Hippocampal formation (tissue), 2 donors: ENCODE results near the gene THEMIS.
"Not testable (repeated sequence)": the region's sequence is repeated elsewhere in the genome, so short reads cannot be mapped to it uniquely, and the experiment has no call there.

Experiments
- DNase-seq, 2 donors: peaks; one replicate each; lab custom pipeline; 2025; lab: John Stamatoyannopoulos, UW

Gene THEMIS

GRCh38 chr6:127796713-127797112, 104.1 kb downstream of the THEMIS start:
- DNase-seq, result no peak

GRCh38 chr6:127794405-127794804, 106.5 kb downstream of the THEMIS start:
- no peak for DNase-seq

- no peak for DNase-seq
These were observed 107.5 kb downstream of the THEMIS start for GRCh38 chr6:127793396-127793795.

GRCh38 chr6:127792616-127793015, 108.2 kb downstream of the THEMIS start:
- no peak for DNase-seq

GRCh38 chr6:127791779-127792528, 108.9 kb downstream of the THEMIS start:
- DNase-seq, result no peak

- DNase-seq, result no peak
These were observed 110.3 kb downstream of the THEMIS start for GRCh38 chr6:127790571-127790970.

- no peak for DNase-seq
These were observed 114.7 kb downstream of the THEMIS start for GRCh38 chr6:127786109-127786508.

- no peak for DNase-seq
These were observed 116.4 kb downstream of the THEMIS start for GRCh38 chr6:127784468-127784867.

- DNase-seq, result not testable (repeated sequence)
These were observed 119.1 kb downstream of the THEMIS start for GRCh38 chr6:127781636-127782272.

GRCh38 chr6:127776320-127776719, 124.5 kb downstream of the THEMIS start:
- no peak for DNase-seq

GRCh38 chr6:127775371-127775770, 125.5 kb downstream of the THEMIS start:
- DNase-seq, result no peak

- no peak for DNase-seq
These were observed 132.1 kb downstream of the THEMIS start for GRCh38 chr6:127768745-127769144.

GRCh38 chr6:127768223-127768622, 132.6 kb downstream of the THEMIS start:
- DNase-seq, result no peak

GRCh38 chr6:127765949-127766348, 134.9 kb downstream of the THEMIS start:
- no peak for DNase-seq

- no peak for DNase-seq
These were observed 138.6 kb downstream of the THEMIS start for GRCh38 chr6:127762284-127762683.

- DNase-seq, result no peak
These were observed 139.8 kb downstream of the THEMIS start for GRCh38 chr6:127761084-127761483.

GRCh38 chr6:127749095-127749494, 151.8 kb downstream of the THEMIS start:
- DNase-seq, result no peak

GRCh38 chr6:127748290-127748689, 152.6 kb downstream of the THEMIS start:
- no peak for DNase-seq

GRCh38 chr6:127738423-127738822, 162.4 kb downstream of the THEMIS start:
- DNase-seq, result no peak

- DNase-seq, result no peak
These were observed 163.1 kb downstream of the THEMIS start for GRCh38 chr6:127737768-127738167.

GRCh38 chr6:127737009-127737486, 163.8 kb downstream of the THEMIS start:
- peak in 1 of 2 donors; percentile 60 for DNase-seq

- DNase-seq, result no peak
These were observed 167.9 kb downstream of the THEMIS start for GRCh38 chr6:127732927-127733326.

- no peak for DNase-seq
These were observed 173.5 kb downstream of the THEMIS start for GRCh38 chr6:127727260-127727953.
